ENCODE measurements around the gene CFAP73.

The CFAP73 gene

GRCh38 chr12:113152196-113152834, 2.8 kb downstream of the CFAP73 start:
- Histone ChIP-seq H3K14ac (ENCODE audit: low read length) (no peak overlapping the region), H3K9me3 (ENCODE audit: insufficient read depth, low read depth, low read length) (no peaks in the 10 kb centered on the region), H2BK5ac (ENCODE audit: low read depth, low read length, poor library complexity) (no peak overlapping the region), H3K4me2 (ENCODE audit: low read length) (peak overlapping the region; percentile 85), H3K79me1 (ENCODE audit: low read length) (no peaks in the 10 kb centered on the region), H3K4me3 (ENCODE audit: low read depth, low read length) (peak overlapping the region; percentile 13), H3K9ac (ENCODE audit: low read length) (no peak overlapping the region), H3K79me2 (ENCODE audit: control insufficient read depth, insufficient read depth, low read length, poor library complexity) (no peaks in the 10 kb centered on the region), H2BK12ac (ENCODE audit: low read length) (no peak overlapping the region), H4K91ac (ENCODE audit: low read depth, low read length) (no peak overlapping the region), H3K4me1 (ENCODE audit: control insufficient read depth in 1 of 2, insufficient read depth in 2 of 2, low read length in 2 of 2) (peaks cover 8 to 15% of the 10 kb centered on the region in 2 experiments), H4K12ac (ENCODE audit: low read depth, low read length) (no peak overlapping the region), H3K18ac (ENCODE audit: low read length) (no peak overlapping the region), H2BK120ac (ENCODE audit: insufficient read depth, low read length, poor library complexity) (no peak overlapping the region), H2AK5ac (ENCODE audit: low read length) (no peak overlapping the region), H3K4ac (ENCODE audit: low read depth, low read length) (no peak overlapping the region), H3K27me3 (ENCODE audit: insufficient read depth, low read length) (peaks cover 27% of the 10 kb centered on the region), H2AFZ (ENCODE audit: insufficient read depth, low read length, poor library complexity) (no peak overlapping the region), H4K8ac (ENCODE audit: low read depth, low read length) (no peak overlapping the region), H3K27ac (ENCODE audit: low read depth, low read length) (no peak overlapping the region), H3K23ac (ENCODE audit: low read length) (no peak overlapping the region), H3K36me3 (ENCODE audit: control insufficient read depth in 1 of 2, insufficient read depth in 2 of 2, low read length in 2 of 2) (peaks cover 0 to 2% of the 10 kb centered on the region in 2 experiments)
- no CpG with 5 or more reads among the region's 9 CpGs for WGBS (ENCODE audit: extremely low coverage, insufficient coverage, insufficient read length)
- no peak for DNase-seq

GRCh38 chr12:113152835-113153814, 3.6 kb downstream of the CFAP73 start:
- no peak overlapping the region for H3K4ac ChIP-seq (ENCODE audit: low read depth, low read length)
- H2AFZ ChIP-seq (ENCODE audit: insufficient read depth, low read length, poor library complexity), result peak overlapping the region; percentile 84
- H2BK5ac ChIP-seq (ENCODE audit: low read depth, low read length, poor library complexity), result no peak overlapping the region
- peaks cover 6 to 9% of the 10 kb centered on the region in 2 experiments for H3K36me3 ChIP-seq (ENCODE audit: control insufficient read depth in 1 of 2, insufficient read depth in 2 of 2, low read length in 2 of 2)
- H3K9me3 ChIP-seq (ENCODE audit: insufficient read depth, low read depth, low read length), result no peaks in the 10 kb centered on the region
- H2BK120ac ChIP-seq (ENCODE audit: insufficient read depth, low read length, poor library complexity), result no peak overlapping the region
- no peak overlapping the region for H3K23ac ChIP-seq (ENCODE audit: low read length)
- H3K14ac ChIP-seq (ENCODE audit: low read length), result no peak overlapping the region
- no peaks in the 10 kb centered on the region for H3K79me2 ChIP-seq (ENCODE audit: control insufficient read depth, insufficient read depth, low read length, poor library complexity)
- no peak overlapping the region for H4K91ac ChIP-seq (ENCODE audit: low read depth, low read length)
- peak overlapping the region; percentile 50 for H3K4me3 ChIP-seq (ENCODE audit: low read depth, low read length)
- H3K4me2 ChIP-seq (ENCODE audit: low read length), result peak overlapping the region; percentile 85
- H3K27me3 ChIP-seq (ENCODE audit: insufficient read depth, low read length), result peaks cover 27% of the 10 kb centered on the region
- H4K12ac ChIP-seq (ENCODE audit: low read depth, low read length), result peak overlapping the region; percentile 40
- H3K79me1 ChIP-seq (ENCODE audit: low read length), result no peaks in the 10 kb centered on the region
- H3K18ac ChIP-seq (ENCODE audit: low read length), result no peak overlapping the region
- H3K4me1 ChIP-seq (ENCODE audit: control insufficient read depth in 1 of 2, insufficient read depth in 2 of 2, low read length in 2 of 2), result peaks cover 8 to 15% of the 10 kb centered on the region in 2 experiments
- H3K27ac ChIP-seq (ENCODE audit: low read depth, low read length), result no peak overlapping the region
- no peak overlapping the region for H2BK12ac ChIP-seq (ENCODE audit: low read length)
- no peak overlapping the region for H2AK5ac ChIP-seq (ENCODE audit: low read length)
- H3K9ac ChIP-seq (ENCODE audit: low read length), result peak overlapping the region; percentile 43
- peak overlapping the region; percentile 15 for H4K8ac ChIP-seq (ENCODE audit: low read depth, low read length)
- no CpG with 5 or more reads among the region's 70 CpGs for WGBS (ENCODE audit: extremely low coverage, insufficient coverage, insufficient read length)
- DNase-seq, result peak; percentile 74 to 83

- H2BK5ac ChIP-seq (ENCODE audit: low read depth, low read length, poor library complexity), result no peak overlapping the region
- H3K14ac ChIP-seq (ENCODE audit: low read length), result no peak overlapping the region
- no peak overlapping the region for H3K23ac ChIP-seq (ENCODE audit: low read length)
- no peak overlapping the region for H3K4ac ChIP-seq (ENCODE audit: low read depth, low read length)
- H3K18ac ChIP-seq (ENCODE audit: low read length), result no peak overlapping the region
- no peaks in the 10 kb centered on the region for H3K79me2 ChIP-seq (ENCODE audit: control insufficient read depth, insufficient read depth, low read length, poor library complexity)
- WGBS (ENCODE audit: extremely low coverage, insufficient coverage, insufficient read length), result no CpG with 5 or more reads among the region's 51 CpGs
- no peaks in the 10 kb centered on the region for H3K79me1 ChIP-seq (ENCODE audit: low read length)
- H3K27ac ChIP-seq (ENCODE audit: low read depth, low read length), result no peak overlapping the region
- no peak overlapping the region for H4K12ac ChIP-seq (ENCODE audit: low read depth, low read length)
- H3K9me3 ChIP-seq (ENCODE audit: insufficient read depth, low read depth, low read length), result no peaks in the 10 kb centered on the region
- no peak overlapping the region for H4K91ac ChIP-seq (ENCODE audit: low read depth, low read length)
- no peak overlapping the region for H3K9ac ChIP-seq (ENCODE audit: low read length)
- H3K4me2 ChIP-seq (ENCODE audit: low read length), result peak overlapping the region; percentile 26
- no peak overlapping the region for H4K8ac ChIP-seq (ENCODE audit: low read depth, low read length)
- H2BK120ac ChIP-seq (ENCODE audit: insufficient read depth, low read length, poor library complexity), result no peak overlapping the region
- peak in 1 of 2 donors; percentile 34 for DNase-seq
- H3K27me3 ChIP-seq (ENCODE audit: insufficient read depth, low read length), result peaks cover 27% of the 10 kb centered on the region
- H2AFZ ChIP-seq (ENCODE audit: insufficient read depth, low read length, poor library complexity), result no peak overlapping the region
- H3K4me3 ChIP-seq (ENCODE audit: low read depth, low read length), result no peak overlapping the region
- no peak overlapping the region for H2AK5ac ChIP-seq (ENCODE audit: low read length)
- no peak overlapping the region for H2BK12ac ChIP-seq (ENCODE audit: low read length)
- H3K4me1 ChIP-seq (ENCODE audit: control insufficient read depth in 1 of 2, insufficient read depth in 2 of 2, low read length in 2 of 2), result peaks cover 6 to 11% of the 10 kb centered on the region in 2 experiments
- H3K36me3 ChIP-seq (ENCODE audit: control insufficient read depth in 1 of 2, insufficient read depth in 2 of 2, low read length in 2 of 2), result peaks cover 19 to 23% of the 10 kb centered on the region in 2 experiments
Measured at GRCh38 chr12:113154351-113154973, 4.9 kb downstream of the CFAP73 start.

- H3K27ac ChIP-seq (ENCODE audit: low read depth, low read length), result no peak overlapping the region
- no peak overlapping the region for H2AK5ac ChIP-seq (ENCODE audit: low read length)
- no peak overlapping the region for H3K4ac ChIP-seq (ENCODE audit: low read depth, low read length)
- H3K14ac ChIP-seq (ENCODE audit: low read length), result no peak overlapping the region
- H3K9me3 ChIP-seq (ENCODE audit: insufficient read depth, low read depth, low read length), result no peaks in the 10 kb centered on the region
- peaks cover 25 to 28% of the 10 kb centered on the region in 2 experiments for H3K36me3 ChIP-seq (ENCODE audit: control insufficient read depth in 1 of 2, insufficient read depth in 2 of 2, low read length in 2 of 2)
- no peak overlapping the region for H4K12ac ChIP-seq (ENCODE audit: low read depth, low read length)
- H2AFZ ChIP-seq (ENCODE audit: insufficient read depth, low read length, poor library complexity), result no peak overlapping the region
- no peak overlapping the region for H3K23ac ChIP-seq (ENCODE audit: low read length)
- H3K79me2 ChIP-seq (ENCODE audit: control insufficient read depth, insufficient read depth, low read length, poor library complexity), result no peaks in the 10 kb centered on the region
- H3K27me3 ChIP-seq (ENCODE audit: insufficient read depth, low read length), result peaks cover 27% of the 10 kb centered on the region
- H4K91ac ChIP-seq (ENCODE audit: low read depth, low read length), result no peak overlapping the region
- no peak overlapping the region for H2BK5ac ChIP-seq (ENCODE audit: low read depth, low read length, poor library complexity)
- H3K18ac ChIP-seq (ENCODE audit: low read length), result no peak overlapping the region
- no peak overlapping the region for H4K8ac ChIP-seq (ENCODE audit: low read depth, low read length)
- no peaks in the 10 kb centered on the region for H3K79me1 ChIP-seq (ENCODE audit: low read length)
- H3K4me2 ChIP-seq (ENCODE audit: low read length), result no peak overlapping the region
- WGBS (ENCODE audit: extremely low coverage, insufficient coverage, insufficient read length), result no CpG with 5 or more reads among the region's 12 CpGs
- H2BK120ac ChIP-seq (ENCODE audit: insufficient read depth, low read length, poor library complexity), result no peak overlapping the region
- H3K4me3 ChIP-seq (ENCODE audit: low read depth, low read length), result peak overlapping the region; percentile 35
- no peak for DNase-seq
- peaks cover under 1 to 8% of the 10 kb centered on the region in 2 experiments for H3K4me1 ChIP-seq (ENCODE audit: control insufficient read depth in 1 of 2, insufficient read depth in 2 of 2, low read length in 2 of 2)
- no peak overlapping the region for H3K9ac ChIP-seq (ENCODE audit: low read length)
- H2BK12ac ChIP-seq (ENCODE audit: low read length), result no peak overlapping the region
Measured at GRCh38 chr12:113155060-113155459, 5.5 kb downstream of the CFAP73 start.
